ENCODE results near the gene GLYATL3.
"Not testable (repeated sequence)": the region's sequence is repeated elsewhere in the genome, so short reads cannot be mapped to it uniquely, and the experiment has no call there.

Gene GLYATL3

GRCh38 chr6:49499623-49500022, at the start of gene GLYATL3:
Gene GLYATL3 (plus strand): TSS chr6:49499923. CDS start chr6:49511991, 12,068 bp downstream.
- DNase-seq, result no peak

GRCh38 chr6:49453221-49453620, 46.5 kb upstream of the GLYATL3 start:
- DNase-seq, result no peak

- no peak for DNase-seq
Measured at GRCh38 chr6:49454787-49455709, 44.7 kb upstream of the GLYATL3 start.

GRCh38 chr6:49457771-49458170, 42.0 kb upstream of the GLYATL3 start:
- DNase-seq, result no peak

GRCh38 chr6:49462071-49462470, 37.7 kb upstream of the GLYATL3 start:
- no peak for DNase-seq

- no peak for DNase-seq
Measured at GRCh38 chr6:49462599-49462926, 37.2 kb upstream of the GLYATL3 start.

GRCh38 chr6:49462927-49463611, 36.7 kb upstream of the GLYATL3 start, which contains the start of the genes CENPQ and MMUT:
Gene CENPQ (plus strand): TSS chr6:49463370. CDS start chr6:49470177, 6,807 bp downstream.
Gene MMUT (minus strand): TSS chr6:49463253. CDS start chr6:49459466, 3,787 bp downstream.
- peak; percentile 96 for DNase-seq

- no peak for DNase-seq
Measured at GRCh38 chr6:49463612-49463967, 36.1 kb upstream of the GLYATL3 start.

- no peak for DNase-seq
Measured at GRCh38 chr6:49464691-49465090, 35.0 kb upstream of the GLYATL3 start.

- DNase-seq, result no peak
Measured at GRCh38 chr6:49468042-49468441, 31.7 kb upstream of the GLYATL3 start.

- not testable (repeated sequence) for DNase-seq
Measured at GRCh38 chr6:49476564-49476963, 23.2 kb upstream of the GLYATL3 start.

- no peak for DNase-seq
Measured at GRCh38 chr6:49479308-49479970, 20.3 kb upstream of the GLYATL3 start.

GRCh38 chr6:49481846-49482245, 17.9 kb upstream of the GLYATL3 start:
- DNase-seq, result not testable (repeated sequence)

- DNase-seq, result not testable (repeated sequence)
Measured at GRCh38 chr6:49483380-49483779, 16.3 kb upstream of the GLYATL3 start.

- no peak for DNase-seq
Measured at GRCh38 chr6:49490633-49491032, 9.1 kb upstream of the GLYATL3 start.

- no peak for DNase-seq
Measured at GRCh38 chr6:49497304-49497703, 2.4 kb upstream of the GLYATL3 start.

- no peak for DNase-seq
Measured at GRCh38 chr6:49499126-49499525, 597 bp upstream of the GLYATL3 start.

- DNase-seq, result no peak
Measured at GRCh38 chr6:49504666-49505065, 4.9 kb downstream of the GLYATL3 start.

- no peak for DNase-seq
Measured at GRCh38 chr6:49506569-49507111, 6.9 kb downstream of the GLYATL3 start.

GRCh38 chr6:49509342-49509741, 9.6 kb downstream of the GLYATL3 start:
- no peak for DNase-seq

GRCh38 chr6:49513153-49513989, 13.6 kb downstream of the GLYATL3 start:
- DNase-seq, result no peak
